HepG2 (cell line): ENCODE results near the gene TRIM3. TPM values are rescaled to one million over a fixed set of nuclear protein-coding genes. Genes with fewer than 3 reads are reported as not detected.

Source experiments
- ATF6 ChIP-seq: sonication (generic); formaldehyde crosslinking; conservative IDR thresholded peaks from 2 replicates; pipeline ENCODE4 v1.4.0; 2020; ENCODE audit warnings: missing genetic modification reagents
- ATF7-NPFF ChIP-seq: sonication (generic); formaldehyde crosslinking; IDR thresholded peaks from 2 replicates; pipeline ENCODE4 v1.8.1; 2023; ENCODE audit warnings: mild to moderate bottlenecking, low read depth, missing genetic modification reagents, moderate library complexity
- CBX2 ChIP-seq, 2 experiments: fragments of 200-600 bp in 1 of 2; sonication (generic); formaldehyde crosslinking in 1 of 2; IDR thresholded peaks; 2 replicates each; pipeline versions ENCODE4 v1.7.0 to v1.8.1; 2018 to 2022; ENCODE audit warnings: low read depth in 2 of 2, low read length in 1 of 2, mild to moderate bottlenecking in 1 of 2, missing genetic modification reagents in 1 of 2
- E2F2 ChIP-seq: sonication (generic); formaldehyde crosslinking; IDR thresholded peaks from 2 replicates; pipeline ENCODE4 v1.4.0; 2020; ENCODE audit warnings: missing genetic modification reagents, borderline replicate concordance
- EHMT2 ChIP-seq: fragments of 200-600 bp; sonication (generic); IDR thresholded peaks from 2 replicates; pipeline ENCODE4 v1.7.0; 2017; ENCODE audit warnings: antibody characterized with exemption, low read depth, low read length, borderline replicate concordance
- FOXJ3 ChIP-seq: sonication (generic); formaldehyde crosslinking; IDR thresholded peaks from 2 replicates; pipeline ENCODE4 v1.4.0; 2020; ENCODE audit warnings: missing genetic modification reagents, mild to moderate bottlenecking, borderline replicate concordance
- FOXP1 ChIP-seq, 2 experiments: fragments of 450-650 bp in 1 of 2; IDR thresholded peaks; 2 replicates each; pipeline ENCODE4 v1.6.1; 2017 to 2018; ENCODE audit warnings: antibody characterized with exemption in 1 of 2
- MED13 ChIP-seq: sonication (generic); formaldehyde crosslinking; IDR thresholded peaks from 2 replicates; pipeline ENCODE4 v1.5.0; 2020; ENCODE audit warnings: missing genetic modification reagents
- PRMT3 ChIP-seq: sonication (generic); formaldehyde crosslinking; IDR thresholded peaks from 2 replicates; pipeline ENCODE4 v1.8.1; 2022; ENCODE audit warnings: low read depth, mild to moderate bottlenecking, moderate library complexity, missing genetic modification reagents, borderline replicate concordance
- SNAPC5 ChIP-seq: sonication (generic); formaldehyde crosslinking; IDR thresholded peaks from 2 replicates; pipeline ENCODE4 v1.8.1; 2023; ENCODE audit warnings: mild to moderate bottlenecking, missing genetic modification reagents, borderline replicate concordance
- SRSF4 ChIP-seq: fragments of 200-400 bp; formaldehyde crosslinking; IDR thresholded peaks from one replicate; pipeline ENCODE4 v1.6.1; 2018; ENCODE audit warnings: mild to moderate bottlenecking, low read depth, low read length, moderate library complexity; ENCODE audit not compliant: poor library complexity, severe bottlenecking
- TCF7L2 ChIP-seq: IDR thresholded peaks from 2 replicates; pipeline ENCODE4 v1.6.1; 2011; ENCODE audit warnings: mild to moderate bottlenecking, low read depth, low read length, moderate library complexity
- TFAP4 ChIP-seq: sonication (generic); IDR thresholded peaks from 2 replicates; pipeline ENCODE4 v1.6.1; 2016; ENCODE audit warnings: low read depth, borderline replicate concordance
- ZFP36L2 ChIP-seq: sonication (generic); formaldehyde crosslinking; IDR thresholded peaks from 2 replicates; pipeline ENCODE4 v1.4.0; 2020; ENCODE audit warnings: missing genetic modification reagents
- ZFP62 ChIP-seq: sonication (generic); formaldehyde crosslinking; IDR thresholded peaks from 2 replicates; pipeline ENCODE4 v1.4.0; 2020; ENCODE audit warnings: missing genetic modification reagents
- ZNF558 ChIP-seq: sonication (generic); formaldehyde crosslinking; IDR thresholded peaks from 2 replicates; pipeline ENCODE4 v1.9.0; 2022; ENCODE audit warnings: mild to moderate bottlenecking, missing genetic modification reagents, borderline replicate concordance
- ZNF629 ChIP-seq: sonication (generic); formaldehyde crosslinking; conservative IDR thresholded peaks from 2 replicates; pipeline ENCODE4 v1.5.0; 2020; ENCODE audit warnings: missing genetic modification reagents
- ZSCAN12 ChIP-seq: sonication (generic); formaldehyde crosslinking; IDR thresholded peaks from 2 replicates; pipeline ENCODE4 v1.9.0; 2021; ENCODE audit warnings: mild to moderate bottlenecking, missing genetic modification reagents
- polyA plus RNA-seq, 8 experiments: library from polyadenylated mRNA; depleted of rRNA in 3 of 8; stranded (reverse) in 7 of 8; unstranded in 1 of 8; fragments of >200 nt; fragmentation: Illumina TruSeq in 4 of 8; extraction: Trizol in 4 of 8; gene quantifications; 2 replicates each; pipeline versions ENCODE4 v1.2.1 to v1.2.3, GENCODE V29; 2011 to 2016; ENCODE audit warnings: low read depth in 4 of 8, missing spikeins in 1 of 8, mixed read lengths in 1 of 8; ENCODE audit not compliant: insufficient read depth in 1 of 8
- total RNA-seq, 5 experiments: library from RNA; depleted of rRNA; stranded (reverse); fragments of >200 nt; fragmentation: Illumina TruSeq; extraction: Trizol; gene quantifications; 2 replicates each; pipeline ENCODE4 v1.2.3, GENCODE V29; 2016; ENCODE audit warnings: low read depth in 1 of 5
- TF ChIP-seq, protein P1 (sequence below): sonication (generic); formaldehyde crosslinking; IDR thresholded peaks from 2 replicates; pipeline ENCODE4 v1.9.0; 2021; ENCODE audit warnings: missing genetic modification reagents, mild to moderate bottlenecking, borderline replicate concordance
- TF ChIP-seq, protein P2 (sequence below): sonication (generic); formaldehyde crosslinking; IDR thresholded peaks from 2 replicates; pipeline ENCODE4 v1.4.0; 2020; ENCODE audit warnings: missing genetic modification reagents

Gene TRIM3
- total and polyA plus RNA-seq, 2 of the 13 experiments (the other 11 are each of a cell fraction or from before 2014, with no cell fraction given) = 3.6 to 6.3 TPM

DNA sequence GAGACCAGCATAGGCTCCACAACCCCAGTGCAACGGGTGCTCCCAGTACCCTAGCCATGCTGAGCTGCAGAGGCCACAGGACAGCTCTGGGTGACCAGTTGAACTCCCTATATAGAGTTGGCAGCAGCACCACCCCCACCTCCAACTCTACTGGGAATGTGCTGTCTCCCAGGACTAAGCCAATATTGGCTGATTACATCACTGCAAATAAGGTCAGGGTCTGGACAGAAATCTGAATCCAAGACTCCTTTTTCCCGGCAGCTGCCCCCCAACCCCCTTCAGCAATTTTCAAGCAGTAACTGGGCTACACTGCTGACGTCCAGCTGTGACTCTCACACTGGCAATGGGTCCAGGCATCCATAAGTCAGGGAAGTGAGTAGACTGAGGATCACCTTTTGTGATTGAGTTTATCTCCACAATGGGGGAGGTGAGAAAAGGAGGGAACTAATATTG is 32.8 kb downstream of the TRIM3 start, which contains the start of gene HPX (continued):
- TF ChIP-seq, protein P1, sequence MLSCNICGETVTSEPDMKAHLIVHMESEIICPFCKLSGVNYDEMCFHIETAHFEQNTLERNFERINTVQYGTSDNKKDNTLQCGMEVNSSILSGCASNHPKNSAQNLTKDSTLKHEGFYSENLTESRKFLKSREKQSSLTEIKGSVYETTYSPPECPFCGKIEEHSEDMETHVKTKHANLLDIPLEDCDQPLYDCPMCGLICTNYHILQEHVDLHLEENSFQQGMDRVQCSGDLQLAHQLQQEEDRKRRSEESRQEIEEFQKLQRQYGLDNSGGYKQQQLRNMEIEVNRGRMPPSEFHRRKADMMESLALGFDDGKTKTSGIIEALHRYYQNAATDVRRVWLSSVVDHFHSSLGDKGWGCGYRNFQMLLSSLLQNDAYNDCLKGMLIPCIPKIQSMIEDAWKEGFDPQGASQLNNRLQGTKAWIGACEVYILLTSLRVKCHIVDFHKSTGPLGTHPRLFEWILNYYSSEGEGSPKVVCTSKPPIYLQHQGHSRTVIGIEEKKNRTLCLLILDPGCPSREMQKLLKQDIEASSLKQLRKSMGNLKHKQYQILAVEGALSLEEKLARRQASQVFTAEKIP (CRISPR knock-in tag) = no peak
- TF ChIP-seq TCF7L2 = no peak
- TF ChIP-seq ZFP36L2 (CRISPR knock-in tag) = no peak
- TF ChIP-seq ATF6 (CRISPR knock-in tag) = no peak
- peak; percentile 83 for TF ChIP-seq ZNF629 (CRISPR knock-in tag)
- TF ChIP-seq, protein P2, sequence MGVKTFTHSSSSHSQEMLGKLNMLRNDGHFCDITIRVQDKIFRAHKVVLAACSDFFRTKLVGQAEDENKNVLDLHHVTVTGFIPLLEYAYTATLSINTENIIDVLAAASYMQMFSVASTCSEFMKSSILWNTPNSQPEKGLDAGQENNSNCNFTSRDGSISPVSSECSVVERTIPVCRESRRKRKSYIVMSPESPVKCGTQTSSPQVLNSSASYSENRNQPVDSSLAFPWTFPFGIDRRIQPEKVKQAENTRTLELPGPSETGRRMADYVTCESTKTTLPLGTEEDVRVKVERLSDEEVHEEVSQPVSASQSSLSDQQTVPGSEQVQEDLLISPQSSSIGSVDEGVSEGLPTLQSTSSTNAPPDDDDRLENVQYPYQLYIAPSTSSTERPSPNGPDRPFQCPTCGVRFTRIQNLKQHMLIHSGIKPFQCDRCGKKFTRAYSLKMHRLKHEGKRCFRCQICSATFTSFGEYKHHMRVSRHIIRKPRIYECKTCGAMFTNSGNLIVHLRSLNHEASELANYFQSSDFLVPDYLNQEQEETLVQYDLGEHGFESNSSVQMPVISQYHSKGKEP (CRISPR knock-in tag) = no peak
- TF ChIP-seq E2F2 = no peak
- TF ChIP-seq PRMT3 (CRISPR knock-in tag) = no peak
- TF ChIP-seq ZNF558 (CRISPR knock-in tag) = no peak
- no peak for TF ChIP-seq SRSF4
- TF ChIP-seq ZSCAN12 = no peak
- TF ChIP-seq CBX2 (IDR thresholded peaks at IDR 0.05; ENCODE audit: low read depth, low read length) = no peak
- no peak for TF ChIP-seq CBX2 (CRISPR knock-in tag; IDR thresholded peaks at IDR 0.05; ENCODE audit: low read depth)
- TF ChIP-seq TFAP4 = no peak
- TF ChIP-seq ZFP62 = no peak
- TF ChIP-seq FOXP1 (IDR thresholded peaks at IDR 0.05) = no peak
- peak; percentile 48; the same call in 1 of the 2 replicates for TF ChIP-seq FOXP1 (CRISPR knock-in tag; IDR thresholded peaks at IDR 0.05)
- TF ChIP-seq EHMT2 = no peak
- TF ChIP-seq SNAPC5 (CRISPR knock-in tag) = no peak
- TF ChIP-seq ATF7-NPFF (CRISPR knock-in tag) = no peak
- TF ChIP-seq MED13 = no peak
- TF ChIP-seq FOXJ3 (CRISPR knock-in tag) = no peak
